KMS-11 (cell line): Measurements from ENCODE around the gene SLC22A17.

Experiments
- H2AFZ ChIP-seq: fragments of 200-600 bp; sonication (generic); 2 replicates; pipeline ENCODE4 v1.6.1; 2016; ENCODE audit warnings: antibody characterized with exemption, mixed run types, low read depth
- H3K27ac ChIP-seq: fragments of 200-600 bp; sonication (generic); 2 replicates; pipeline ENCODE4 v1.6.1; 2016; ENCODE audit warnings: mild to moderate bottlenecking, mixed run types
- H3K27me3 ChIP-seq: fragments of 200-600 bp; sonication (generic); 2 replicates; pipeline ENCODE4 v1.6.1; 2017; ENCODE audit warnings: mild to moderate bottlenecking, low read depth, mixed run types, moderate library complexity; ENCODE audit not compliant: insufficient read depth
- H3K36me3 ChIP-seq: fragments of 200-600 bp; sonication (generic); 2 replicates; pipeline ENCODE4 v1.6.1; 2017; ENCODE audit warnings: mild to moderate bottlenecking, mixed run types; ENCODE audit not compliant: insufficient read depth
- H3K4me1 ChIP-seq: fragments of 200-600 bp; sonication (generic); 2 replicates; pipeline ENCODE4 v1.6.1; 2016; ENCODE audit warnings: mild to moderate bottlenecking, low read depth, mixed run types; ENCODE audit not compliant: poor library complexity, severe bottlenecking
- H3K4me2 ChIP-seq: fragments of 200-600 bp; sonication (generic); 2 replicates; pipeline ENCODE4 v1.7.0; 2016; ENCODE audit warnings: mild to moderate bottlenecking, mixed run types
- H3K4me3 ChIP-seq: fragments of 200-600 bp; sonication (generic); IDR thresholded peaks from 2 replicates; pipeline ENCODE4 v1.6.1; 2017; ENCODE audit warnings: low read depth, low read length, mixed read lengths; ENCODE audit not compliant: insufficient read depth
- H3K79me2 ChIP-seq: fragments of 200-600 bp; sonication (generic); 2 replicates; pipeline ENCODE4 v1.6.1; 2016; ENCODE audit warnings: low read depth, mixed run types; ENCODE audit not compliant: insufficient read depth
- H3K9ac ChIP-seq: fragments of 200-600 bp; sonication (generic); 2 replicates; pipeline ENCODE4 v1.6.1; 2016; ENCODE audit warnings: mild to moderate bottlenecking, mixed run types
- H4K20me1 ChIP-seq: fragments of 200-600 bp; sonication (generic); 2 replicates; pipeline ENCODE4 v1.6.1; 2016; ENCODE audit warnings: mild to moderate bottlenecking, mixed run types; ENCODE audit not compliant: insufficient read depth
- TF ChIP-seq, protein P1 (sequence below): fragments of 200-600 bp; sonication (generic); conservative IDR thresholded peaks from 2 replicates; pipeline ENCODE4 v1.6.1; 2017; ENCODE audit warnings: low read depth, mild to moderate bottlenecking, antibody characterized with exemption, low read length, moderate library complexity, mixed read lengths

Gene SLC22A17

DNA sequence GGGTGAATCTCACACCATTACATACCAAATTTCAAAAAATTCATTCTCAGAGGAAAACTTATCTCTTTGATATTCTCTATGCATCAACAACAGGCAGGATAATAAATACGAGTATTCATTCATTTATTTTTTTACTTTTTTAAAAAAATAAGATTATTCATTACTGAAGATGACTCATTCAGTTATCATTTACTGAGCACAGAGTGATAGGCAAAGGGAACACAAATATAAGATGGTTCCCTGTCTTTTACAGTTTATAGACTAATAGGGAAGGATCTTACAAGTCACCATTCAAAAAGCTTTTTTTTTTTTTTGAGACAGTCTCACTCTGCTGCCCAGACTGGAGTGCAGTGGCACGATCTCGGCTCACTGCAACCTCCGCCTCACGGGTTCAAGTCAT is 36.4 kb downstream of the SLC22A17 start:
- Histone ChIP-seq H2AFZ (no peak overlapping the region), H3K27me3 (no peaks in the 10 kb centered on the region), H3K4me3 (no peak overlapping the region), H3K9ac (no peak overlapping the region), H4K20me1 (no peaks in the 10 kb centered on the region), H3K79me2 (no peaks in the 10 kb centered on the region), H3K4me2 (no peak overlapping the region), H3K36me3 (no peaks in the 10 kb centered on the region), H3K27ac (no peak overlapping the region), H3K4me1 (no peaks in the 10 kb centered on the region)
- TF ChIP-seq, protein P1, sequence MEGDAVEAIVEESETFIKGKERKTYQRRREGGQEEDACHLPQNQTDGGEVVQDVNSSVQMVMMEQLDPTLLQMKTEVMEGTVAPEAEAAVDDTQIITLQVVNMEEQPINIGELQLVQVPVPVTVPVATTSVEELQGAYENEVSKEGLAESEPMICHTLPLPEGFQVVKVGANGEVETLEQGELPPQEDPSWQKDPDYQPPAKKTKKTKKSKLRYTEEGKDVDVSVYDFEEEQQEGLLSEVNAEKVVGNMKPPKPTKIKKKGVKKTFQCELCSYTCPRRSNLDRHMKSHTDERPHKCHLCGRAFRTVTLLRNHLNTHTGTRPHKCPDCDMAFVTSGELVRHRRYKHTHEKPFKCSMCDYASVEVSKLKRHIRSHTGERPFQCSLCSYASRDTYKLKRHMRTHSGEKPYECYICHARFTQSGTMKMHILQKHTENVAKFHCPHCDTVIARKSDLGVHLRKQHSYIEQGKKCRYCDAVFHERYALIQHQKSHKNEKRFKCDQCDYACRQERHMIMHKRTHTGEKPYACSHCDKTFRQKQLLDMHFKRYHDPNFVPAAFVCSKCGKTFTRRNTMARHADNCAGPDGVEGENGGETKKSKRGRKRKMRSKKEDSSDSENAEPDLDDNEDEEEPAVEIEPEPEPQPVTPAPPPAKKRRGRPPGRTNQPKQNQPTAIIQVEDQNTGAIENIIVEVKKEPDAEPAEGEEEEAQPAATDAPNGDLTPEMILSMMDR = no peak

DNA sequence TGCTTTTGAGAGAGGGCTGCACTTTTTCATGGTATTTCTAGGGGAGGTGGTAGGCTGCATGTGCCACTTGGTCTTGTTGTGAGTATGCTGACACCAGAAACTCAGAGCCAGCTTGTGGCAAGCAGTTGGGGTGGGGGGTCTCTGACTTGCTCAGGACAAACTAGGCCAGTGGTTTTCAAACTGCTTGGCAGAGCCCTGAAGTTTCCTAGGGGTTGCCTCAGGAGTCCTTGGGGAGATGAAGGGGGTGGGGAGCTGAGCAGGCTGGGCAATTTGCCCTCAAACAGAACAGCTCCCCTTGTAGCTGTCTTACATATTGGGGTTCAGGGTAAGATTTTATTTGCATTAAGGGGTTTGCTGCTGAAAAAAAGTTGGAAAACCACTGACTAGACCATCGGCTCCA is 42.1 kb downstream of the SLC22A17 start:
- H3K79me2 ChIP-seq = no peaks in the 10 kb centered on the region
- H3K9ac ChIP-seq = no peak overlapping the region
- no peak overlapping the region for H2AFZ ChIP-seq
- TF ChIP-seq, protein P1 = no peak
- H4K20me1 ChIP-seq = no peaks in the 10 kb centered on the region
- no peaks in the 10 kb centered on the region for H3K4me1 ChIP-seq
- no peak overlapping the region for H3K4me3 ChIP-seq
- no peaks in the 10 kb centered on the region for H3K36me3 ChIP-seq
- no peak overlapping the region for H3K4me2 ChIP-seq
- no peak overlapping the region for H3K27ac ChIP-seq
- H3K27me3 ChIP-seq = no peaks in the 10 kb centered on the region

DNA sequence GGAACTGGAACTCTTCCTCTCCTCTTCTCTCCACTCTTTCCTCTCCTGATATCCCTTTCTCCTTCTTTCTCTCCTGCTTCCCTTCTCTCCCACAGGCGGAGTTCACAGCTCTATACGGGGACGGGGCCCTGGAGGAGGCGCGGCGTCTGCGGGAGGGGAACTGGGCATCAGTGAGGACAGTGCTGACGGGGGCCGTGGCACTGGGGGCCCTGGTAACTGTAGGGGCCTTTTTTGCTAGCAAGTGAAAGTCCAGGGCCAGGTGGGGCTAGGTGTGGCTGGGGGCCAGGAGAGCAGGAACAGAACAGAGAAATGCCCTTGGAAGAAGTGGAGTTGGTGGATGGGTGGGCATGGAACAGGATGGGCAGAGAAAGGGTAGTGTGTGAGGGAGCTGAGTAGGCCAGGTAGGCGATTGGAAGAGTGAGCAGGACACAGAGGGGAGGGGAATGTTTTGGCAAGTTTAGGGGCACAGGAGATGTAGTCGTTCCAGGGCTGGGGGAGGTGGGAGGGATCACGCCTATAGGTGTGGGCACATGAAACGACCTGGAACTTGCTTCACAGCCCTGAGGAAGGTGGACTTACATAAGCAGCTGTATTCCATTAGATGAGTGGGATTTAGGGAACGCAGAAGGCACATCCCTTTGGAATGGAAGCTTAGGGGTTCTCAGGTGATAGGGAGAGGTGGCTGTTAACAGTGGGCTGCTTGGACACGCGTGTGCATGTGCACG is 43.8 kb downstream of the SLC22A17 start:
- H3K4me2 ChIP-seq = no peak overlapping the region

DNA sequence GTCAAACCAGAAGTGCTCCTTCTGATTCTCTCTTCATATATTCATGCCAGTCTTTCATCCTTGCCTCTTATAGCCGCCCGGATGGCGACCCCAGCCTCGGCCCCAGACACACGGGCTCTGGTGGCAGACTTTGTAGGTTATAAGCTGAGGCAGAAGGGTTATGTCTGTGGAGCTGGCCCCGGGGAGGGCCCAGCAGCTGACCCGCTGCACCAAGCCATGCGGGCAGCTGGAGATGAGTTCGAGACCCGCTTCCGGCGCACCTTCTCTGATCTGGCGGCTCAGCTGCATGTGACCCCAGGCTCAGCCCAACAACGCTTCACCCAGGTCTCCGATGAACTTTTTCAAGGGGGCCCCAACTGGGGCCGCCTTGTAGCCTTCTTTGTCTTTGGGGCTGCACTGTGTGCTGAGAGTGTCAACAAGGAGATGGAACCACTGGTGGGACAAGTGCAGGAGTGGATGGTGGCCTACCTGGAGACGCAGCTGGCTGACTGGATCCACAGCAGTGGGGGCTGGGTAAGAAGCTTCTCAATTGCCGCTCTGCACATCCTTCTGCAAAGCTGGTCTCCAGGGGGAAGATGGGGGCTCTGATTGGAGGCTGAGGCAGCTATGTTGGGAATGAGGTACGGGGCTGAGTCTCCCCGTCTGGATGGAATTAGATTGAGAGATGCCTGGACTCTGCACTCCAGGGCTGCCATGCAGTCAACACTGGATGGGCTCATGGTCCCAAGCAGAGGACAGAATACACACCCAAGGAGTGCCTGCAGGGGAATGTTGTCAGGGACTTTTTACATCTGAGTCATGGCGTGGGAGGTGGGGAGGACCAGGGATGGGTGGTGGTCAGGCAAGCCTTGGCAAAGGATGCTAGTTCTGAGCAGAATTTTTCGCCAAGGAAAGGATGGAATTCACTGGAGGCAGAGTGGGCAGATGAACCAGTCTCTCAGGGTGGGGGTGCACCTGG is 44.7 kb downstream of the SLC22A17 start:
- Histone ChIP-seq H4K20me1 (no peaks in the 10 kb centered on the region), H3K36me3 (no peaks in the 10 kb centered on the region), H3K27me3 (no peaks in the 10 kb centered on the region), H3K79me2 (no peaks in the 10 kb centered on the region), H3K4me2 (no peak overlapping the region), H2AFZ (no peak overlapping the region), H3K4me1 (no peaks in the 10 kb centered on the region), H3K9ac (no peak overlapping the region), H3K27ac (no peak overlapping the region), H3K4me3 (no peak overlapping the region)
- TF ChIP-seq, protein P1 = no peak

More for the DNA sequence above, 43.8 kb downstream of the SLC22A17 start:
- Histone ChIP-seq H4K20me1 (no peaks in the 10 kb centered on the region), H2AFZ (no peak overlapping the region), H3K79me2 (no peaks in the 10 kb centered on the region), H3K27me3 (no peaks in the 10 kb centered on the region), H3K27ac (no peak overlapping the region), H3K4me1 (no peaks in the 10 kb centered on the region), H3K9ac (no peak overlapping the region), H3K36me3 (no peaks in the 10 kb centered on the region), H3K4me3 (no peak overlapping the region)
- TF ChIP-seq, protein P1 = no peak
